Body of pancreas (tissue), 4 donors: ENCODE data around the gene GRM3. TPM values are rescaled to one million over a fixed set of nuclear protein-coding genes. Genes with fewer than 3 reads are reported as not detected.

Experiments
- ATAC-seq: fragments of 150-250 bp; one replicate; pipeline ENCODE4 v1.9.1; 2016
- DNase-seq, 4 donors: peaks; one replicate each; pipeline ENCODE4 v3.0.0-alpha.2; 2019
- H3K27ac ChIP-seq, 4 donors: fragments of 200-600 bp; sonication (generic); 1 replicate in 3 of 4; 2 replicates in 1 of 4; pipeline versions ENCODE4 v1.5.1 to v1.6.1; 2016 to 2019; ENCODE audit warnings: mild to moderate bottlenecking in 1 of 4, mixed read lengths in 1 of 4, moderate library complexity in 1 of 4
- H3K27me3 ChIP-seq, 2 donors: fragments of 200-600 bp; sonication (generic); one replicate each; pipeline ENCODE4 v1.6.0; 2016; ENCODE audit warnings: mild to moderate bottlenecking in 1 of 2
- H3K36me3 ChIP-seq, 2 donors: fragments of 200-600 bp; sonication (generic); replicated peaks in 1 of 2; 2 replicates each; pipeline ENCODE4 v1.5.1; 2016; ENCODE audit warnings: low read depth in 2 of 2; ENCODE audit not compliant: insufficient read depth in 1 of 2
- H3K4me1 ChIP-seq: fragments of 200-600 bp; sonication (generic); one replicate; pipeline ENCODE4 v1.6.0; 2016
- H3K4me3 ChIP-seq, 2 donors: fragments of 200-600 bp; sonication (generic); 1 replicate in 1 of 2; 2 replicates in 1 of 2; pipeline ENCODE4 v1.5.1; 2016 to 2019
- H3K9me3 ChIP-seq, 3 donors: fragments of 200-600 bp; sonication (generic); 1 replicate in 2 of 3; 2 replicates in 1 of 3; pipeline ENCODE4 v1.5.1; 2016
- POLR2A ChIP-seq, 3 donors: fragments of 450-650 bp; IDR thresholded peaks; one replicate each; pipeline ENCODE4 v1.6.1; 2016; ENCODE audit warnings: antibody characterized with exemption in 3 of 3, mild to moderate bottlenecking in 2 of 3
- WGBS, 2 donors: methylation state at CpG; one replicate each; pipeline ENCODE4 v1.1.5; 2017; 5-methylcytosine and 5-hydroxymethylcytosine counted together
- intact Hi-C: fragments of 100-400 bp; cut with DNase I; formaldehyde crosslinking; loops from one replicate; pipeline ENCODE4 v1.15.1; 2023
- total RNA-seq, 2 donors: library from RNA; depleted of rRNA; stranded (reverse); fragments of >200 nt; gene quantifications; one replicate each; pipeline ENCODE4 v1.1.0, GENCODE V29; 2016
- TF ChIP-seq, protein P1 (sequence below), 7 experiments: fragments of 450-650 bp in 4 of 7; fragments of 200-600 bp in 3 of 7; sonication (generic) in 3 of 7; IDR thresholded peaks; one replicate each; pipeline ENCODE4 v1.5.1; 2016 to 2019; ENCODE audit warnings: antibody characterized with exemption in 7 of 7

Gene GRM3
- total RNA-seq, 2 donors from 2014 or later: not detected

DNA sequence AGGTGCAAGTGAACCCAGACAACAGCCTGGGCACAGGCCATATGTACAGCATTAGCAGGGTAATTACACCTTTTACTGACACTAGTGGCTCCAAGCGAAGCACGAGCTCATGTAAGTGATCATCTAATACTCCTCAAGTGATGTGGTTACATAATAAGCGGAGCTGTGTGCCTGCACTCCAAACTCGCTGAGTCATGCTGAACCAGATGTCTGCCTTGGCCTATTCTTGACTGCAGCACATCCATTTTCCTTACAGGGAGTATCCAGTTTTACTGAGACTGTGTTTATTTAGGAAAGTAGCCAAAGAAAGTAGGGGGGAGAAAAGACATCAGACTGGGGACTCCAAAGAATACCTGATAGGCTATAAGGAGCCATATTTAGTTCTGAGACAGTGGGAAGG is 90.1 kb downstream of the GRM3 start:
- no peak for TF ChIP-seq POLR2A (IDR thresholded peaks at IDR 0.05)
- TF ChIP-seq, protein P1, sequence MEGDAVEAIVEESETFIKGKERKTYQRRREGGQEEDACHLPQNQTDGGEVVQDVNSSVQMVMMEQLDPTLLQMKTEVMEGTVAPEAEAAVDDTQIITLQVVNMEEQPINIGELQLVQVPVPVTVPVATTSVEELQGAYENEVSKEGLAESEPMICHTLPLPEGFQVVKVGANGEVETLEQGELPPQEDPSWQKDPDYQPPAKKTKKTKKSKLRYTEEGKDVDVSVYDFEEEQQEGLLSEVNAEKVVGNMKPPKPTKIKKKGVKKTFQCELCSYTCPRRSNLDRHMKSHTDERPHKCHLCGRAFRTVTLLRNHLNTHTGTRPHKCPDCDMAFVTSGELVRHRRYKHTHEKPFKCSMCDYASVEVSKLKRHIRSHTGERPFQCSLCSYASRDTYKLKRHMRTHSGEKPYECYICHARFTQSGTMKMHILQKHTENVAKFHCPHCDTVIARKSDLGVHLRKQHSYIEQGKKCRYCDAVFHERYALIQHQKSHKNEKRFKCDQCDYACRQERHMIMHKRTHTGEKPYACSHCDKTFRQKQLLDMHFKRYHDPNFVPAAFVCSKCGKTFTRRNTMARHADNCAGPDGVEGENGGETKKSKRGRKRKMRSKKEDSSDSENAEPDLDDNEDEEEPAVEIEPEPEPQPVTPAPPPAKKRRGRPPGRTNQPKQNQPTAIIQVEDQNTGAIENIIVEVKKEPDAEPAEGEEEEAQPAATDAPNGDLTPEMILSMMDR (IDR thresholded peaks at IDR 0.05): no peak
- Histone ChIP-seq H3K4me1 (no peaks in the 10 kb centered on the region), H3K4me3 (no peak overlapping the region), H3K27ac (no peak overlapping the region), H3K36me3 (no peaks in the 10 kb centered on the region), H3K9me3 (no peaks in the 10 kb centered on the region), H3K27me3 (no peaks in the 10 kb centered on the region)
- intact Hi-C loops: no loop called here
- WGBS, 2 donors: 90 to 97% methylated on average over 4 of the region's 4 CpGs
- DNase-seq: peak in 1 of 4 donors; percentile 7
- ATAC-seq: no peak

DNA sequence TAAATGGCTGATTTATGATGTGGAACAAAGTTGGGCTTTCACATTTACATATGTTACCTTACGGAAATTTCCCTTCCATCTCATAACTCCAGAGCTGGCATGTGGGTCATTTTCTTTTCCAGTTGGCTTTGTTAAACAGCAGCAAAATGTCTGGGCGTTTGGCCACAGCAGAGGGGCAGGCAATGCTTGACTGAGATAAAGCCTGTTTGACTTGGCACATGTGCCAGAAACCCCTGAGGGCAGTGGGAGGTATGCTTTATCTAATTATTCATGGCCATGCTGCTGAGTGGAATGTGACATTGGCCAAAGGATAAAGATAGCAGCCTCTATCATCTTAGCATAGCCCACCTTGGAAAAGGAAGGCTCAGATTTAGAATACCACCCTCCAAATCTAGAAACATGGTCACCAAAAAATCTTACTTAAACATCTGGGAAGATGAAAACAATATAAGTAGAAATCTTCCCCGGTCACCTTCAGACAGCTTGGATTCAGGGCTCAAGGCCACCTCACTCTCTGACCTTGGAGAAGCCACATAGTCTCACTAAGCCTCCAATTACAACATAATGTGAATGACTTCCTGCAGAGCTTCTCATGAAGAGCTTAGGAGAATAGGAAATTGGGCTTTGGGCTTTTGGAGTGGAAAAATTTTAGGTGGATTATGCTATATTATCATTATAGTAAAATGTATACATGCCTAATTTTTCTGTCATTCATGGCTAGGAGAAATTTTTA is 101.5 kb downstream of the GRM3 start:
- Histone ChIP-seq H3K27ac (peak overlapping the region in 2 of 4 donors; percentile 5 to 23), H3K9me3 (no peaks in the 10 kb centered on the region), H3K4me3 (no peak overlapping the region), H3K4me1 (peaks cover 17% of the 10 kb centered on the region), H3K27me3 (no peaks in the 10 kb centered on the region), H3K36me3 (no peaks in the 10 kb centered on the region)
- intact Hi-C loops: no loop called here
- ATAC-seq: peak; percentile 63
- peak; percentile 31 to 66 (median 48) for DNase-seq
- 21% methylated on average over 3 of the region's 3 CpGs for WGBS, 2 donors
- TF ChIP-seq POLR2A (IDR thresholded peaks at IDR 0.05): no peak
- TF ChIP-seq, protein P1 (IDR thresholded peaks at IDR 0.05): no peak

DNA sequence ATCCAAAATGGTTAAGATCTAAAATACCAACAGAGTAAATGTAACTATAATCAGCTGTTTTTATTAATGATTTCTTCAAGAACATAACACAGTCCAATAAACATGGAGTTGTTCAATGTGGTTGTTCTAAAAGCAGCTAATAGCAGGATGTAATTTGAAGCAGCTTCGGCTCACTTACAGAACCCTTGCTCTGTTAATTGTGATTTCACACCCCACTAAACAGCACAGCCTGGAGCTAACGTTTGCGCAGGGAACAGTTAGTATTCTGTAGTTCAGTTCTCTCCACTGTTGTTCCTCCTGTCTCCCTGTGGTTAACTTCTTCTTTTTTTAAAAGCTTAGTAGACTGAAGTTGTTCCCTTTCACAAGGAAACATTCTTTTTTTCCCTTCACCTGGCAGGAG is 104.0 kb downstream of the GRM3 start:
- no peak for ATAC-seq

DNA sequence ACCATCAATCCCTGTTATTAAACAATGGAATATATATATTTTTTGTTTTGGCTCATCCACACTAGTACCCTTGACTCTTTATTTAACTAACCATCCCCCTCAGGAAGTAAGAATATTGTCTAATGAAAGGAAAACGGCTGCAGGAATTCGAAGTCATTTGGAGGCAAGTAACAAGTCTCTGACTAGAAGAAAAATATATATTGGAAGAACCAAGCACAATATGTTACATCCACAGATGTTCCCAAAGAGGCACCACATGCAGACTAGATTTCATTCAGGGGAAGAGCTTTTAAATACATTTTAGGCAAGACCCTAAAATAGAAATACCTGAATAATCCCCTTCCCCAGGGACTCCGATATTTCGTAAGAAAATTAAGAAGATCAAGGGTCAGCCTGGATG is 104.5 kb downstream of the GRM3 start:
- Histone ChIP-seq H3K4me3 (no peak overlapping the region), H3K36me3 (no peaks in the 10 kb centered on the region), H3K27me3 (no peaks in the 10 kb centered on the region), H3K27ac (no peak overlapping the region), H3K9me3 (no peaks in the 10 kb centered on the region), H3K4me1 (peaks cover 17% of the 10 kb centered on the region)
- DNase-seq (no peak), ATAC-seq (no peak)
- TF ChIP-seq, protein P1 (IDR thresholded peaks at IDR 0.05): no peak
- TF ChIP-seq POLR2A (IDR thresholded peaks at IDR 0.05): no peak
- 69 to 79% methylated on average over 4 of the region's 4 CpGs for WGBS, 2 donors
- intact Hi-C loops: no loop called here

More for the DNA sequence above, 104.0 kb downstream of the GRM3 start:
- WGBS, 2 donors: 32 to 62% methylated on average over 3 of the region's 3 CpGs
- H3K4me3 ChIP-seq: no peak overlapping the region
- H3K9me3 ChIP-seq: no peaks in the 10 kb centered on the region
- H3K27me3 ChIP-seq: no peaks in the 10 kb centered on the region
- TF ChIP-seq, protein P1 (IDR thresholded peaks at IDR 0.05): no peak
- TF ChIP-seq POLR2A (IDR thresholded peaks at IDR 0.05): no peak
- no peak overlapping the region for H3K27ac ChIP-seq
- H3K36me3 ChIP-seq: no peaks in the 10 kb centered on the region
- H3K4me1 ChIP-seq: peaks cover 17% of the 10 kb centered on the region
- DNase-seq: no peak
- intact Hi-C loops: no loop called here
